ENCODE data around the gene MAPK7. TPM values are rescaled to one million over a fixed set of nuclear protein-coding genes. Genes with fewer than 3 reads are reported as not detected.

The MAPK7 gene
- total and polyA plus RNA-seq, 2 donors (not counting 3 experiments of a cell fraction or from before 2014, with no cell fraction given) = 16.8 to 30.7 TPM

- Histone ChIP-seq H4K20me1 (replicated peaks; ENCODE audit: control insufficient read depth, extremely low read depth, insufficient read depth, low read length) (no peaks in the 10 kb centered on the region), H3K36me3 (ENCODE audit: control insufficient read depth in 2 of 2, extremely low read depth in 1 of 2, insufficient read depth in 2 of 2, low read length in 2 of 2) (no peaks in the 10 kb centered on the region), H3K27me3 (ENCODE audit: control insufficient read depth in 2 of 2, insufficient read depth in 2 of 2, low read length in 2 of 2) (no peaks in the 10 kb centered on the region), H3K4me2 (ENCODE audit: insufficient read depth, low read length) (no peak overlapping the region), H2AFZ (ENCODE audit: low read depth, low read length) (no peak overlapping the region), H3K9ac (replicated peaks; ENCODE audit: extremely low read depth, insufficient read depth, low read length) (no peak overlapping the region), H3K79me2 (ENCODE audit: control insufficient read depth, insufficient read depth, low read length) (no peaks in the 10 kb centered on the region), H3K4me3 (replicated peaks in 1 of 3; ENCODE audit: insufficient read depth in 1 of 3, low read depth in 1 of 3, low read length in 3 of 3) (no peak overlapping the region), H3K9me1 (replicated peaks; ENCODE audit: control insufficient read depth, extremely low read depth, insufficient read depth, low read length) (no peaks in the 10 kb centered on the region), H3K27ac (ENCODE audit: insufficient read depth, low read depth, low read length) (no peak overlapping the region), H3K4me1 (ENCODE audit: control insufficient read depth, extremely low read depth, insufficient read depth, low read length) (no peaks in the 10 kb centered on the region), H3K9me3 (replicated peaks; ENCODE audit: control insufficient read depth, insufficient read depth, low read length) (no peaks in the 10 kb centered on the region)
- FAIRE-seq = no peak
- dilution Hi-C loops (cut with MboI; ENCODE audit: extremely low pct_ligation_motif_present, low sequenced_read_pairs) = no loop called here
- no peak for DNase-seq (ENCODE audit: low read depth, low spot score)
- TF ChIP-seq MAX (IDR thresholded peaks at IDR 0.05; ENCODE audit: insufficient read depth, insufficient read length) (no peak), CTCF (IDR thresholded peaks at IDR 0.05; ENCODE audit: extremely low read depth in 1 of 2, insufficient read depth in 1 of 2, low read depth in 1 of 2, low read length in 2 of 2) (no peak), POLR2A (IDR thresholded peaks at IDR 0.05; ENCODE audit: low read depth, low read length) (no peak), MYC (IDR thresholded peaks at IDR 0.05; ENCODE audit: low read depth, low read length) (no peak), JUN (IDR thresholded peaks at IDR 0.05; ENCODE audit: borderline replicate concordance, insufficient read depth, insufficient read length, low read depth) (no peak), EZH2 (IDR thresholded peaks at IDR 0.05; ENCODE audit: borderline replicate concordance, low read depth, low read length, severe bottlenecking) (no peak), FOS (IDR thresholded peaks at IDR 0.05; ENCODE audit: borderline replicate concordance, insufficient read depth, low read length) (no peak), GATA2 (IDR thresholded peaks at IDR 0.05; ENCODE audit: insufficient read depth, insufficient read length, low read depth, low read length) (no peak), POLR2AphosphoS5 (IDR thresholded peaks at IDR 0.05; ENCODE audit: insufficient read depth, low read depth, low read length) (no peak)
- intact Hi-C loops (cut with micrococcal nuclease) = no loop called here
- no TSS peak for BruUV-seq (replicated peaks)
- ChIA-PET POLR2A (no interaction called here), CTCF (interaction anchor here (4.2 kb wide), 1 partner anchor 9 kb away, joined by 23 read pairs; the partner anchor contains the start of gene B9D1)
These were observed 6.3 kb upstream of the MAPK7 start for GRCh38 chr17:19372011-19372370.

Measured in endothelial cell of umbilical vein (primary cell).